HL-60 (cell line): ENCODE data around the gene LSS.

ENCODE experiments used
- DNase-seq, 2 experiments: peaks; one replicate each; pipeline ENCODE4 v3.0.0-alpha.2; 2010 to 2020; ENCODE audit warnings: low read depth in 1 of 2, low spot score in 1 of 2
- H3K27ac ChIP-seq: fragments of 250-450 bp; sonication (Bioruptor Pico); replicated peaks from 2 replicates; pipeline ENCODE4 v1.5.1; 2020; ENCODE audit warnings: mild to moderate bottlenecking, moderate library complexity
- H3K27me3 ChIP-seq: fragments of 250-450 bp; sonication (Bioruptor Pico); 2 replicates; pipeline ENCODE4 v1.5.1; 2021; ENCODE audit warnings: mild to moderate bottlenecking, moderate library complexity; ENCODE audit not compliant: insufficient read depth, poor library complexity, severe bottlenecking
- H3K4me3 ChIP-seq: replicated peaks from 2 replicates; pipeline ENCODE4 v1.5.1; 2011; ENCODE audit warnings: mild to moderate bottlenecking, control low read depth, low read length; ENCODE audit not compliant: insufficient read depth
- GABPA ChIP-seq: IDR thresholded peaks from 2 replicates; pipeline ENCODE4 v1.6.1; 2012; ENCODE audit warnings: low read depth
- POLR2AphosphoS5 ChIP-seq: IDR thresholded peaks from 2 replicates; pipeline ENCODE4 v1.6.1; 2012; ENCODE audit warnings: low read depth
- REST ChIP-seq: IDR thresholded peaks from 2 replicates; pipeline ENCODE4 v1.6.1; 2012; ENCODE audit warnings: low read depth; ENCODE audit not compliant: insufficient replicate concordance
- SPI1 ChIP-seq: IDR thresholded peaks from 2 replicates; pipeline ENCODE4 v1.6.1; 2012; ENCODE audit warnings: low read depth, mild to moderate bottlenecking, borderline replicate concordance
- TF ChIP-seq, protein P1 (sequence below): IDR thresholded peaks from one replicate; pipeline ENCODE4 v1.5.1; 2011; ENCODE audit warnings: low read length, control low read depth, inconsistent platforms; ENCODE audit not compliant: insufficient read depth

The LSS gene

GRCh38 chr21:46239817-46240325, 11.3 kb upstream of the LSS start:
- Histone ChIP-seq H3K27me3 (no peaks in the 10 kb centered on the region), H3K27ac (no peak overlapping the region), H3K4me3 (no peak overlapping the region)
- TF ChIP-seq GABPA (no peak), SPI1 (no peak), REST (no peak), POLR2AphosphoS5 (no peak)
- TF ChIP-seq, protein P1, sequence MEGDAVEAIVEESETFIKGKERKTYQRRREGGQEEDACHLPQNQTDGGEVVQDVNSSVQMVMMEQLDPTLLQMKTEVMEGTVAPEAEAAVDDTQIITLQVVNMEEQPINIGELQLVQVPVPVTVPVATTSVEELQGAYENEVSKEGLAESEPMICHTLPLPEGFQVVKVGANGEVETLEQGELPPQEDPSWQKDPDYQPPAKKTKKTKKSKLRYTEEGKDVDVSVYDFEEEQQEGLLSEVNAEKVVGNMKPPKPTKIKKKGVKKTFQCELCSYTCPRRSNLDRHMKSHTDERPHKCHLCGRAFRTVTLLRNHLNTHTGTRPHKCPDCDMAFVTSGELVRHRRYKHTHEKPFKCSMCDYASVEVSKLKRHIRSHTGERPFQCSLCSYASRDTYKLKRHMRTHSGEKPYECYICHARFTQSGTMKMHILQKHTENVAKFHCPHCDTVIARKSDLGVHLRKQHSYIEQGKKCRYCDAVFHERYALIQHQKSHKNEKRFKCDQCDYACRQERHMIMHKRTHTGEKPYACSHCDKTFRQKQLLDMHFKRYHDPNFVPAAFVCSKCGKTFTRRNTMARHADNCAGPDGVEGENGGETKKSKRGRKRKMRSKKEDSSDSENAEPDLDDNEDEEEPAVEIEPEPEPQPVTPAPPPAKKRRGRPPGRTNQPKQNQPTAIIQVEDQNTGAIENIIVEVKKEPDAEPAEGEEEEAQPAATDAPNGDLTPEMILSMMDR, result no peak
- DNase-seq, result no peak

GRCh38 chr21:46237474-46237873, 8.9 kb upstream of the LSS start:
- TF ChIP-seq, protein P1, result no peak
- TF ChIP-seq POLR2AphosphoS5, result no peak
- TF ChIP-seq SPI1, result no peak
- no peak for TF ChIP-seq GABPA
- Histone ChIP-seq H3K27me3 (no peaks in the 10 kb centered on the region), H3K4me3 (no peak overlapping the region), H3K27ac (no peak overlapping the region)
- no peak for DNase-seq

GRCh38 chr21:46234436-46234950, 5.9 kb upstream of the LSS start:
- no peak for DNase-seq
- no peak overlapping the region for H3K4me3 ChIP-seq
- H3K27me3 ChIP-seq, result no peaks in the 10 kb centered on the region
- TF ChIP-seq GABPA, result no peak
- no peak for TF ChIP-seq REST
- TF ChIP-seq SPI1, result no peak
- no peak overlapping the region for H3K27ac ChIP-seq

- Histone ChIP-seq H3K4me3 (peak overlapping the region; percentile 70), H3K27ac (no peak overlapping the region), H3K27me3 (no peaks in the 10 kb centered on the region)
- DNase-seq, result no peak
- TF ChIP-seq, protein P1, result no peak
- TF ChIP-seq POLR2AphosphoS5 (no peak), SPI1 (no peak)
Observed at GRCh38 chr21:46229923-46230260, 1.3 kb upstream of the LSS start.
